ENCODE results near the gene MAGI2.
"Not testable (repeated sequence)": the region's sequence is repeated elsewhere in the genome, so short reads cannot be mapped to it uniquely, and the experiment has no call there.

MAGI2 gene

DNA sequence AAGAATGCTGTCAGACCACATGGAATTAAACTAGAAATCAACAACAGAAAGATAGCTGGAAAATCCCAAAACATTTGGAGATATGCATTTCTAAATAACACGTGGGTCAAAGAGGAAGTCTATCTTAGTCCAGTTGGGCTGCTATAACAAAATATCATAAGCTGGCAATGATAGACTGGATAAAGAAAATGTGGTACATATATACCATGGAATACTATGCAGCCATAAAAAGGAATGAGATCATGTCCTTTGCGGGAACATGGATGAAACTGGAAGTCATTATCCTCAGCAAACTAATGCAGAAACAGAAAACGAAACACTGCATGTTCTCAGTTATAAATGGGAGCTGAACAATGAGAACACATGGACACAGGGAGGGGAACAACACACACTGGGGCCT lies 1454.3 kb downstream of the MAGI2 start:
- DNase-seq, result not testable (repeated sequence)

- no peak for DNase-seq
These were observed 1457.8 kb downstream of the MAGI2 start for GRCh38 chr7:77995717-77996116.

DNA sequence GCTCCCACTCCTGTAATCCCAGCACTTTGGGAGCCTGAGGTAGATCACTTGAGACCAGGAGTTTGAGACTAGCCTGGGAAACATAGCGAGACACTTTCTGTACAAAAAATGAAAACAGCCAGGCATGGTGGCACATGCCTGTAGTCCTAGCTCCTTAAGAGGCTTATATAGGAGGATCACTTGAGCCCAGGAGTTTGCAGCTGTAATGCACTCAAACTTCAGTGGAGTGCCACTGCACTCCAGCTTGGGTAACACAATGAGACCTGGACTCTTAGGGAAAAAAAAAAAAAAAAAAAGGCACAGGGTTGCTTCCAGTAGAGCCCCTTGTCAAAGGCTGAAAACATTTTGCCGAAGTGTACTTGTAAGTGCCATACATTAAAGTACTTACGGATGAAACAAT lies 1459.6 kb downstream of the MAGI2 start:
- DNase-seq, result no peak

DNA sequence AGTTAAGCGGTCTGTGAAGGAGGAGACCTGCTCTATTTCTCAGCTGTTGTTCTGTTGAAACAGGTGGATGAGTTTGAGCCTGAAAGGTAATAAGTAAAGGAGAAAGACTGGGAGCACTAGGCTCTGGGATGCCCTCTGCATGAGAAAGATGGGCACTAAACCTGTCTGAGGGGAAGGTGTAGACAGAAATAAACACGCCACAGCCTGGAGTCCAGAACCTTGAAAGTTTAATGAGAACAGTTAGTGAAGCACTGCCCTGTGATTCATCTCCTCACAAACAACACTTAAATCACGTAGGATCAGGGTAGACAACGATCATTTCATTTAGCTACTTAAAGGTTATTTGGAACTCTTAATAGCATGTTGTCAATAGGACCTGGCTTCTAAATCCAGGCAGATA lies 1461.8 kb downstream of the MAGI2 start:
- no peak for DNase-seq

DNA sequence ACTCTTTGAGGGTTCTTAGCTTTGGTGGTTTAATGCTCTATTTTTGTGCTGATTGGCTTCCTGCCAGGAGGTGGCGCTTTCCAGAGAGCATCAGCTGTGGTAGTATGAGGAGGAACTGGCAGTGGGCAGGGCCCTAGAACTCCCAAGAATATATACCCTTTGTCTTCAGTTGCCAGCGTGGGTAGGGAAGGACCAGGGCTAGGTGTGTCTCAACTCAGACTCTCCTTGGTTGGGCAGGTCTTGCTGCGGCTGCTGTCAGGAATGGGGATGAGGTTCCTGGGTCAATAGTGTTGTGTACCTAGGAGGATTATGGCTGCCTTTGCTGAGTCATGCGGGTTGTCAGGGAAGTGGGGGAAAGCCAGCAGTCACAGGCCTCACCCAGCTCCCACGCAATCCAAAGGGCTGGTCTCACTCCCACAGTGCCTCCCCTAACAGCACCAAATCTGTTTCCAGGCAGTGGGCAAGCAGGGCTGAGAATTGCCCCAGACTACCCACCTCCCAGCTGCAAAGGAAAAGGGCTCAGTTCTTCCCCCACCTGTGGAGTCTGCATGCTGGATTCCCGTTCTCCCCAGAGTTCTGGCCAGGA lies 1463.4 kb downstream of the MAGI2 start:
- no peak for DNase-seq

GRCh38 chr7:77985974-77986339 lies 1467.5 kb downstream of the MAGI2 start:
- no peak for DNase-seq

- DNase-seq, result no peak
These were observed 1468.1 kb downstream of the MAGI2 start for GRCh38 chr7:77985232-77985973.

DNA sequence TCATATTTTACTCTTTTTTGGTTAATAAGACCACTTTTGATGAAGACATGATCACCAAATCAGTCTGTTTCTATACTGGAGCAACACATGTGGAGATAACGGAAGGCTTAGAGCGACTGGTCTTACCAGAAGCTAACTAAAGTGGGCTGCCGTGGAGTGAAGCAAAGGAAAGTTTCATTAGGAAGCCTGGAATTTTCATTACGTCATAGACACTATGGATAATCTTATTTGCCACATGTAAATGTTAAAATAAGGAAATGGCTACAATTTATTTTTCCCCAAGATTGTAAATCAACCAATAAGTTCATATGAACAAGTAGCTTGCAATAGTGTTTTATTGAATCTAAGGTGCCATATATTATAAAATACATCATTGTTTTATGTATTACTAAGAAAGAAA lies 1469.5 kb downstream of the MAGI2 start:
- no peak for DNase-seq

GRCh38 chr7:77982926-77983550 lies 1470.4 kb downstream of the MAGI2 start:
- DNase-seq, result no peak

DNA sequence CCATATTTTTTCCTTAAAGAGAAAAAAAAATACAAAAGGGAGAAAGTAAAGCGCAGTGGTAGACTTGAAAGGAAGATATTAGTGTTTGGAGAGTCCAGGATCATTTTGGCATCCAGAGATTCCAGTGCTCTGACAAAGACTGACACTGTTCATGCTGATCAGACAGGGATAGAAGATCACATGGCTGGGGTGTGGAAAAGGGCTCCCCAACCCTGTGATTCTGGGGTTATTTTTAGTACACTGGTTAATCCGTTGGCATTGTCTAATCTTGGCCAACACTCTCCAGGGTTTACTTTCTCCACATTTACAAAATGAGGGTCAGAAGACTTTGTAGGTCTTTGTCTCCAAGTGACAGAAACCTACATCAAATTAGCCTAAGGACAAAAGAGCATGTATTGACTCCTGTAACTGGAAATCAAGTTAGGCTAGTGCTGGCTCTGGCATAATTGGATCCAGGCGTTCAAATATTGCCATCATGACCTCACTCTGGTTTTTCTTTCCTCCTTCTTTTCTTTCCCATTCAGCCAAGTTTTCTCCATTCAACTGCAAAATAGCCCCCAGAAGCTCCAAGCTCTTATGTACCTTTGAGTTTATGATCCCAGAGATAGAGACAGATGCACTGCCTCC lies 1473.3 kb downstream of the MAGI2 start:
- DNase-seq, result no peak

DNA sequence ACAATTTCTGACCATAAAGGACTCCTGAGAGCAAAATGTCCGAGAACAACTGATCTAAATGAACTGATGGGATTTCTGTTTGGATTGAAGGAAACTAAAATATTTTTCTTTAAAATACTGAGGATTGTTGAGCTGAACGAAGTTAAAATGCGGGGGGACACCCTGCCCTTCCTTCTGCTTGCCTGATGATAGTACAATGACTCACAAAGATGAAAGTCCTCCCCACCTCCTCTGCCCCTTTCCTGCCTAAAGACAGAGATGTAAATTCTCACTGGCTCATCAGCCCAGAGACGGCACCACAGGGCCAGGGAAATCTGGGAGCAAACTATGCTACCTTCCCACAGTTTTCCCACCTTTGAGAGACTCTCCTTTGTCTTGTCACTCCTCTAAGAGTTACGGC lies 1474.2 kb downstream of the MAGI2 start:
- DNase-seq, result no peak

DNA sequence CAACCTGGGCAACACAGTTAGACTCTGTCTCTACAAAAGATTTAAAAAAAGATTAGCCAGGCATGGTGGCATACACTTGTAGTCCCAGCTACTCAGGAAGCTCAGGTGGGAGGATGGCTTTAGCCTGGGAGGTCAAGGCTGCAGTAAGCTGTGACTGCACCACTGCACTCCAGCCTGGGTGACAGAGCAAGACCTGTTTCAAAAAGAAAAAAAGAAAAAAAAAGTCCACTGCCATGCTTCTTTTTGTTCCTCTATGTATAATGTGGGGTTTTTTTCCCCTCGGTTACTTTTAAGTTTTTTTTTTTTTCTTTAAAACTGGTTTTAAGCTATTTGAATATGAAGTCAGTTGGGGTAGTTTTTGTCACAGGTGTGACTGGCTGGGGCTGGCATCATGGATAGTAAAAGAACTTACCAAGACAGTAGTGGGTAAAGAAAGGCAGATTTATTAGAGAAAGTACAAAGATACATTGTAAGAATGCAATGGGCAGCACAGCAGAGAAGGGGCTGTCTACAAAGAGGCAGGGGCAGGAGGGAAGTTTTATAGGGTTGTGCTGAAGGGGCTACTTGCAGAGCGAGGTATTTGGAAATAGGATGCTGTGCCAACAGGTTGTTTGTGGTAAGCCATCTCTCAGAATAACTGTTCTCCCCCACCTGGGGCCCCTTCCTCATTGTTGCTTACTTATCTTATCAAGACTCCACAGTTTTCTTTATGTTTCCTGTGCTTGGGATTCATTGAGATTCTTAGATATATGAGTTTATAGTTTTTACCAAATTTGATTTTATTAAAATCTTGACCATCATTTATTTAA lies 1477.6 kb downstream of the MAGI2 start:
- no peak for DNase-seq

GRCh38 chr7:77971726-77972125 lies 1481.7 kb downstream of the MAGI2 start:
- no peak for DNase-seq

DNA sequence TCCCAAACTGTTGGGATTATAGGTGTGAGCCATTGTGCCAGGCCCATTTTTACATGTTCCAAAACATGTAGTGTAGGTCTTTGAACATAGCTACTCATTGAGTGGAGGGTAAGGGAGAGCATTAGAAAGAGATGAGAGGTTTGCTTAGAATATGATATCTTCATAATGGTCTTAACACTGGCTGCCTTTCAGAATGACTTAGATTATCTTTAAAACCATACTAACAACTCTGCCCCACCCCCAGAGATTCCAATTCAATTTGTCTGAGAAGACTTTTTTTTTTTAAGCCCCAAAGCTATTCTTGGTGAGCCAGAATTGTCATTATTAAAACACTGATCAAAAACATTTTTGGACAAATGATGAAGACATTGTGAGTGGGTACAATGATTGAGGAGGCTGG lies 1486.0 kb downstream of the MAGI2 start:
- DNase-seq, result no peak
